ENCODE measurements around the gene CHRNA4. TPM values are rescaled to one million over a fixed set of nuclear protein-coding genes. Genes with fewer than 3 reads are reported as not detected.

CHRNA4 gene
- total and polyA plus RNA-seq, 10 of the 15 experiments (the other 5 are each of a cell fraction or from before 2014, with no cell fraction given) = 0.04 to 0.41 (median 0.06) TPM; not detected in 5

DNA sequence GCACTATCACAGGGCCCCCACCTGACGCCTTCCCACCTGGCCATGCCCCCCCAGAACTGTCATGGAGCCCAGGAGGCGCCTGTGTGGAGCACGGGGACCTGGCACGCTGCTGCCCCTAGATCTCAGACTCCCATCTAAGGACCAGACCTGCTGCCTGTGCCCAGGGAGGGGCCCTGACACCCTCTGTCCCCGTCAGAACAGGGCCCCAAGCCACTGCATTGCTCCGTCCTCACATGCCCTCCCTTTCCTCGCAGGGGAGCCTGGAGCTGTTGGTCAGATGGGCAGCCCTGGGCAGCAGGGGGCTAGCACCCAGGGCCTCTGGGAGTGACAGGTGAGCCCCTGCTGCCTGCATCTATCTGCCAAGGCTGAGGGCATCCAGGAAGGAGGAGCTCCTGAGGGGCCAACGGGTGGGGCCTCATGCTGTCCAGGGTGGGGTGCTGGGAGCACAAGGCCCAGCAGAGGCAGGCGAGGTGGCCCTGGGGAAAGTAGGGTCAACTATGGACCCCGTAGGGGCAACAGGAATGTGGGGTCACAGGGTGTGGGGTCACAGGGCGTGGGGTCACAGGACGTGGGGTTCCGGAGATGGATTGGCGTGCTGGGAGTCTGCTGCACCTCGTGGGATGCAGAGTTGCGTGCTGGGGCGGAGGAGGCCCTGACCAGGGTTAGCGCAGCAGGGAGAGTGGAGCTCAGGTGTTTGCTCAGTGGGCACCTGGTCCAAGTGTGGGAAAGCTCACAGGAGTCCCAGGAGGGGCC lies 31.6 kb downstream of the CHRNA4 start:
- in situ Hi-C loops (cut with MboI) (no loop called here), intact Hi-C loops (cut with micrococcal nuclease; ENCODE audit: unreplicated experiment) (no loop called here)
- H3K4me3 ChIP-seq = no peak overlapping the region
- ChIA-PET SMC1A (ENCODE audit: uncharacterized antibody, unreplicated experiment) (no interaction called here), POLR2A (no interaction called here), CTCF (interaction anchor here (1.1 kb wide), 1 partner anchor 355 kb away, joined by 3 read pairs; no protein-coding TSS in a partner anchor), RAD21 (ENCODE audit: unreplicated experiment) (no interaction called here)
- H3K9ac ChIP-seq (ENCODE audit: control insufficient read depth, insufficient read depth, low read length) = no peak overlapping the region
- peaks cover 7% of the 10 kb centered on the region; the same call in 2 of the 3 replicates for H3K9me3 ChIP-seq (replicated peaks; ENCODE audit: control insufficient read depth, insufficient read depth, low read length)
- no peaks in the 10 kb centered on the region for H3K36me3 ChIP-seq (ENCODE audit: control insufficient read depth in 2 of 2, insufficient read depth in 2 of 2, low read length in 1 of 2)
- TF ChIP-seq KLF5 (IDR thresholded peaks at IDR 0.05; ENCODE audit: partially characterized antibody) = no peak
- TF ChIP-seq, protein P1, sequence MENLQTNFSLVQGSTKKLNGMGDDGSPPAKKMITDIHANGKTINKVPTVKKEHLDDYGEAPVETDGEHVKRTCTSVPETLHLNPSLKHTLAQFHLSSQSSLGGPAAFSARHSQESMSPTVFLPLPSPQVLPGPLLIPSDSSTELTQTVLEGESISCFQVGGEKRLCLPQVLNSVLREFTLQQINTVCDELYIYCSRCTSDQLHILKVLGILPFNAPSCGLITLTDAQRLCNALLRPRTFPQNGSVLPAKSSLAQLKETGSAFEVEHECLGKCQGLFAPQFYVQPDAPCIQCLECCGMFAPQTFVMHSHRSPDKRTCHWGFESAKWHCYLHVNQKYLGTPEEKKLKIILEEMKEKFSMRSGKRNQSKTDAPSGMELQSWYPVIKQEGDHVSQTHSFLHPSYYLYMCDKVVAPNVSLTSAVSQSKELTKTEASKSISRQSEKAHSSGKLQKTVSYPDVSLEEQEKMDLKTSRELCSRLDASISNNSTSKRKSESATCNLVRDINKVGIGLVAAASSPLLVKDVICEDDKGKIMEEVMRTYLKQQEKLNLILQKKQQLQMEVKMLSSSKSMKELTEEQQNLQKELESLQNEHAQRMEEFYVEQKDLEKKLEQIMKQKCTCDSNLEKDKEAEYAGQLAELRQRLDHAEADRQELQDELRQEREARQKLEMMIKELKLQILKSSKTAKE (IDR thresholded peaks at IDR 0.05; ENCODE audit: low read depth, poor library complexity, severe bottlenecking) = no peak
- no peak for TF ChIP-seq MTA3 (IDR thresholded peaks at IDR 0.05; ENCODE audit: borderline replicate concordance, low read length)
- no peak for TF ChIP-seq ASH2L (IDR thresholded peaks at IDR 0.05; ENCODE audit: borderline replicate concordance, low read depth)
- TF ChIP-seq SUPT20H (IDR thresholded peaks at IDR 0.05; ENCODE audit: borderline replicate concordance, control insufficient read depth, low read depth, low read length) = no peak
- TF ChIP-seq RFX5 (IDR thresholded peaks at IDR 0.05; ENCODE audit: low read depth, low read length) = no peak
- TF ChIP-seq GATAD2B (conservative IDR thresholded peaks at IDR 0.05; ENCODE audit: low read depth) = no peak
- TF ChIP-seq, protein P2, sequence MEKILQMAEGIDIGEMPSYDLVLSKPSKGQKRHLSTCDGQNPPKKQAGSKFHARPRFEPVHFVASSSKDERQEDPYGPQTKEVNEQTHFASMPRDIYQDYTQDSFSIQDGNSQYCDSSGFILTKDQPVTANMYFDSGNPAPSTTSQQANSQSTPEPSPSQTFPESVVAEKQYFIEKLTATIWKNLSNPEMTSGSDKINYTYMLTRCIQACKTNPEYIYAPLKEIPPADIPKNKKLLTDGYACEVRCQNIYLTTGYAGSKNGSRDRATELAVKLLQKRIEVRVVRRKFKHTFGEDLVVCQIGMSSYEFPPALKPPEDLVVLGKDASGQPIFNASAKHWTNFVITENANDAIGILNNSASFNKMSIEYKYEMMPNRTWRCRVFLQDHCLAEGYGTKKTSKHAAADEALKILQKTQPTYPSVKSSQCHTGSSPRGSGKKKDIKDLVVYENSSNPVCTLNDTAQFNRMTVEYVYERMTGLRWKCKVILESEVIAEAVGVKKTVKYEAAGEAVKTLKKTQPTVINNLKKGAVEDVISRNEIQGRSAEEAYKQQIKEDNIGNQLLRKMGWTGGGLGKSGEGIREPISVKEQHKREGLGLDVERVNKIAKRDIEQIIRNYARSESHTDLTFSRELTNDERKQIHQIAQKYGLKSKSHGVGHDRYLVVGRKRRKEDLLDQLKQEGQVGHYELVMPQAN (conservative IDR thresholded peaks at IDR 0.05) = no peak
- TF ChIP-seq SMC3 (IDR thresholded peaks at IDR 0.05; ENCODE audit: borderline replicate concordance, low read length) = no peak
- no peak for TF ChIP-seq SMAD1 (IDR thresholded peaks at IDR 0.05; ENCODE audit: low read depth, partially characterized antibody)
- TF ChIP-seq RAD21 (IDR thresholded peaks at IDR 0.05; ENCODE audit: insufficient read depth, low read depth, low read length) = no peak
- no peak for TF ChIP-seq CHD4 (IDR thresholded peaks at IDR 0.05)
- TF ChIP-seq HDAC6 (IDR thresholded peaks at IDR 0.05; ENCODE audit: unreplicated experiment) = no peak
- TF ChIP-seq, protein P3, sequence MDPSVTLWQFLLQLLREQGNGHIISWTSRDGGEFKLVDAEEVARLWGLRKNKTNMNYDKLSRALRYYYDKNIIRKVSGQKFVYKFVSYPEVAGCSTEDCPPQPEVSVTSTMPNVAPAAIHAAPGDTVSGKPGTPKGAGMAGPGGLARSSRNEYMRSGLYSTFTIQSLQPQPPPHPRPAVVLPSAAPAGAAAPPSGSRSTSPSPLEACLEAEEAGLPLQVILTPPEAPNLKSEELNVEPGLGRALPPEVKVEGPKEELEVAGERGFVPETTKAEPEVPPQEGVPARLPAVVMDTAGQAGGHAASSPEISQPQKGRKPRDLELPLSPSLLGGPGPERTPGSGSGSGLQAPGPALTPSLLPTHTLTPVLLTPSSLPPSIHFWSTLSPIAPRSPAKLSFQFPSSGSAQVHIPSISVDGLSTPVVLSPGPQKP (IDR thresholded peaks at IDR 0.05; ENCODE audit: low read depth, low read length) = no peak
- no peak for TF ChIP-seq ATF7 (IDR thresholded peaks at IDR 0.05; ENCODE audit: low read depth)
- TF ChIP-seq BCL11A (IDR thresholded peaks at IDR 0.05; ENCODE audit: low read depth, low read length) = no peak
- TF ChIP-seq SIX5 (IDR thresholded peaks at IDR 0.05; ENCODE audit: low read depth, low read length, severe bottlenecking) = no peak
- no peak for TF ChIP-seq MTA2 (IDR thresholded peaks at IDR 0.05; ENCODE audit: low read depth)
- no peak for TF ChIP-seq PAX8 (IDR thresholded peaks at IDR 0.05)
- FAIRE-seq = no peak
- no peak overlapping the region for H3K4me2 ChIP-seq (ENCODE audit: control insufficient read depth, insufficient read depth)
- no peak for ATAC-seq
- H3K27ac ChIP-seq (ENCODE audit: control insufficient read depth, insufficient read depth) = no peak overlapping the region
- H3K27me3 ChIP-seq (replicated peaks in 1 of 2; ENCODE audit: control insufficient read depth in 2 of 2, insufficient read depth in 2 of 2, low read length in 1 of 2) = no peaks in the 10 kb centered on the region
- H3K4me1 ChIP-seq (ENCODE audit: control insufficient read depth, insufficient read depth, low read length) = peaks cover 6% of the 10 kb centered on the region
- no peak overlapping the region for H2AFZ ChIP-seq (ENCODE audit: control insufficient read depth, low read depth, low read length)
- 61% methylated on average over 17 of the region's 18 CpGs for WGBS (ENCODE audit: insufficient coverage, insufficient replicate concordance, low lambda C conversion rate, missing lambda C conversion rate)
- no TSS peak for BruUV-seq (replicated peaks)
- no peak for DNase-seq (ENCODE audit: low read depth, low spot score)
- H4K20me1 ChIP-seq (ENCODE audit: control insufficient read depth, insufficient read depth) = no peaks in the 10 kb centered on the region
- no peaks in the 10 kb centered on the region for H3K79me2 ChIP-seq (ENCODE audit: control insufficient read depth, insufficient read depth, low read length)
